Measurements from ENCODE around the gene CATSPERZ.
A peak's percentile ranks its signal among the peaks of the same experiment; 100 is the strongest.
"Not testable (repeated sequence)": the region's sequence is repeated elsewhere in the genome, so short reads cannot be mapped to it uniquely, and the experiment has no call there.

CATSPERZ gene

GRCh38 chr11:64318766-64319761 is 18.9 kb downstream of the CATSPERZ start:
- no peak for DNase-seq (ENCODE audit: low read depth in 2 of 2)

GRCh38 chr11:64320556-64320955 is 20.4 kb downstream of the CATSPERZ start:
- no peak for DNase-seq (ENCODE audit: low read depth in 2 of 2)

GRCh38 chr11:64321026-64321425 is 20.9 kb downstream of the CATSPERZ start:
- no peak for DNase-seq (ENCODE audit: low read depth in 2 of 2)

GRCh38 chr11:64321533-64321932 is 21.4 kb downstream of the CATSPERZ start:
- no peak for DNase-seq (ENCODE audit: low read depth in 2 of 2)

GRCh38 chr11:64322925-64323260 is 22.7 kb downstream of the CATSPERZ start:
- no peak for DNase-seq (ENCODE audit: low read depth in 2 of 2)

- DNase-seq (ENCODE audit: low read depth in 2 of 2) = no peak
Measured at GRCh38 chr11:64323373-64323772, 23.2 kb downstream of the CATSPERZ start.

GRCh38 chr11:64323984-64324383 is 23.8 kb downstream of the CATSPERZ start:
- DNase-seq (ENCODE audit: low read depth in 2 of 2) = not testable (repeated sequence)

GRCh38 chr11:64324692-64325469 is 24.7 kb downstream of the CATSPERZ start:
- no peak for DNase-seq (ENCODE audit: low read depth in 2 of 2)

- no peak for DNase-seq (ENCODE audit: low read depth in 2 of 2)
Measured at GRCh38 chr11:64327375-64327774, 27.2 kb downstream of the CATSPERZ start.

GRCh38 chr11:64327993-64328392 is 27.8 kb downstream of the CATSPERZ start:
- no peak for DNase-seq (ENCODE audit: low read depth in 2 of 2)

- no peak for DNase-seq (ENCODE audit: low read depth in 2 of 2)
Measured at GRCh38 chr11:64330888-64331287, 30.7 kb downstream of the CATSPERZ start.

- peak; percentile 77 to 81 for DNase-seq (ENCODE audit: low read depth in 2 of 2)
Measured at GRCh38 chr11:64331569-64332371, 31.6 kb downstream of the CATSPERZ start.

- no peak for DNase-seq (ENCODE audit: low read depth in 2 of 2)
Measured at GRCh38 chr11:64333556-64333955, 33.4 kb downstream of the CATSPERZ start.

- DNase-seq (ENCODE audit: low read depth in 2 of 2) = peak; percentile 43 to 57
Measured at GRCh38 chr11:64334764-64335735, 34.9 kb downstream of the CATSPERZ start.

- DNase-seq (ENCODE audit: low read depth in 2 of 2) = no peak
Measured at GRCh38 chr11:64337538-64338249, 37.5 kb downstream of the CATSPERZ start.

GRCh38 chr11:64338716-64339115 is 38.6 kb downstream of the CATSPERZ start:
- DNase-seq (ENCODE audit: low read depth in 2 of 2) = no peak

- DNase-seq (ENCODE audit: low read depth in 2 of 2) = no peak
Measured at GRCh38 chr11:64339286-64339685, 39.1 kb downstream of the CATSPERZ start.

GRCh38 chr11:64339754-64340408 is 39.7 kb downstream of the CATSPERZ start, which contains the start of gene CCDC88B:
TSS of gene CCDC88B (plus strand) at chr11:64340204. CDS start at chr11:64340267, 63 bp downstream.
- DNase-seq (ENCODE audit: low read depth in 2 of 2) = peak; percentile 75 to 81

GRCh38 chr11:64340671-64341335 is 40.6 kb downstream of the CATSPERZ start:
- peak; percentile 81 to 85 for DNase-seq (ENCODE audit: low read depth in 2 of 2)
